H9 (cell line): ENCODE results near the gene RBM38. TPM values are rescaled to one million over a fixed set of nuclear protein-coding genes. Genes with fewer than 3 reads are reported as not detected.

ENCODE experiments used
- DNase-seq: peaks from one replicate; pipeline ENCODE4 v3.0.0-alpha.2; 2017
- H2AFZ ChIP-seq: one replicate; pipeline ENCODE4 v1.6.1; 2013; ENCODE audit warnings: mild to moderate bottlenecking, low read length, control low read depth, moderate library complexity
- H2AK5ac ChIP-seq: 2 replicates; pipeline ENCODE4 v1.6.1; 2013; ENCODE audit warnings: low read length, control low read depth, mixed read lengths; ENCODE audit not compliant: insufficient read length
- H2BK120ac ChIP-seq: one replicate; pipeline ENCODE4 v1.6.1; 2013; ENCODE audit warnings: low read depth, mild to moderate bottlenecking, low read length, control low read depth, inconsistent platforms; ENCODE audit not compliant: poor library complexity, severe bottlenecking
- H2BK12ac ChIP-seq: 2 replicates; pipeline ENCODE4 v1.6.1; 2013; ENCODE audit warnings: low read length, control low read depth, mixed read lengths, low read depth; ENCODE audit not compliant: insufficient read length
- H2BK15ac ChIP-seq: 2 replicates; pipeline ENCODE4 v1.6.1; 2013; ENCODE audit warnings: low read depth, low read length, control low read depth
- H2BK20ac ChIP-seq: one replicate; pipeline ENCODE4 v1.6.1; 2013; ENCODE audit warnings: low read depth, mild to moderate bottlenecking, low read length, control low read depth, inconsistent platforms; ENCODE audit not compliant: poor library complexity, severe bottlenecking
- H2BK5ac ChIP-seq: 2 replicates; pipeline ENCODE4 v1.6.1; 2013; ENCODE audit warnings: low read length, control low read depth, mixed read lengths; ENCODE audit not compliant: insufficient read length
- H3K14ac ChIP-seq: 2 replicates; pipeline ENCODE4 v1.6.1; 2013; ENCODE audit warnings: low read length, control low read depth; ENCODE audit not compliant: insufficient read depth
- H3K18ac ChIP-seq: 2 replicates; pipeline ENCODE4 v1.6.1; 2013; ENCODE audit warnings: low read depth, mild to moderate bottlenecking, mixed read lengths, low read length, control low read depth; ENCODE audit not compliant: insufficient read length
- H3K23ac ChIP-seq: 2 replicates; pipeline ENCODE4 v1.6.1; 2013; ENCODE audit warnings: low read length, control low read depth, mixed read lengths, low read depth; ENCODE audit not compliant: insufficient read length
- H3K23me2 ChIP-seq: 2 replicates; pipeline ENCODE4 v1.6.1; 2013; ENCODE audit warnings: low read depth, mild to moderate bottlenecking, mixed read lengths, low read length, control low read depth; ENCODE audit not compliant: insufficient read length, poor library complexity, severe bottlenecking
- H3K27ac ChIP-seq: 2 replicates; pipeline ENCODE4 v1.5.1; 2013; ENCODE audit warnings: low read length, control low read depth, mixed read lengths, low read depth; ENCODE audit not compliant: insufficient read length
- H3K27me3 ChIP-seq: 2 replicates; pipeline ENCODE4 v1.6.1; 2013; ENCODE audit warnings: low read length, control low read depth, inconsistent platforms; ENCODE audit not compliant: insufficient read depth
- H3K4ac ChIP-seq: 2 replicates; pipeline ENCODE4 v1.6.1; 2013; ENCODE audit warnings: low read depth, mild to moderate bottlenecking, control low read depth, inconsistent platforms, low read length, moderate library complexity
- H3K4me1 ChIP-seq: 2 replicates; pipeline ENCODE4 v1.6.1; 2013; ENCODE audit warnings: low read length, control low read depth, inconsistent platforms; ENCODE audit not compliant: insufficient read depth
- H3K4me2 ChIP-seq: 2 replicates; pipeline ENCODE4 v1.6.1; 2013; ENCODE audit warnings: low read length, control low read depth, mixed read lengths; ENCODE audit not compliant: insufficient read length, insufficient read depth
- H3K56ac ChIP-seq: 2 replicates; pipeline ENCODE4 v1.6.1; 2013; ENCODE audit warnings: low read depth, mild to moderate bottlenecking, mixed read lengths, low read length, control low read depth; ENCODE audit not compliant: insufficient read length
- H3K79me1 ChIP-seq: 2 replicates; pipeline ENCODE4 v1.6.1; 2013; ENCODE audit warnings: low read depth, mild to moderate bottlenecking, moderate library complexity, low read length, control low read depth, inconsistent platforms; ENCODE audit not compliant: insufficient read depth, poor library complexity, severe bottlenecking
- H3K79me2 ChIP-seq: 2 replicates; pipeline ENCODE4 v1.6.1; 2013; ENCODE audit warnings: low read length, control low read depth, inconsistent platforms; ENCODE audit not compliant: insufficient read depth
- H3K9ac ChIP-seq: 2 replicates; pipeline ENCODE4 v1.6.1; 2013; ENCODE audit warnings: low read length, control low read depth, mixed read lengths; ENCODE audit not compliant: insufficient read length; ENCODE audit errors: extremely low read depth
- H3K9me3 ChIP-seq: one replicate; pipeline ENCODE4 v1.6.1; 2013; ENCODE audit warnings: low read depth, low read length, inconsistent platforms; ENCODE audit not compliant: control insufficient read depth
- H3T11ph ChIP-seq: one replicate; pipeline ENCODE4 v1.6.1; 2013; ENCODE audit warnings: mild to moderate bottlenecking, low read length, control low read depth, inconsistent platforms
- H4K20me1 ChIP-seq: one replicate; pipeline ENCODE4 v1.6.1; 2013; ENCODE audit not compliant: control insufficient read depth, insufficient read length, insufficient read depth
- H4K5ac ChIP-seq: 2 replicates; pipeline ENCODE4 v1.6.1; 2013; ENCODE audit warnings: low read depth, mild to moderate bottlenecking, mixed read lengths, low read length, control low read depth; ENCODE audit not compliant: insufficient read length
- H4K8ac ChIP-seq: replicated peaks from 2 replicates; pipeline ENCODE4 v1.6.1; 2013; ENCODE audit warnings: low read length, control low read depth, mixed read lengths, low read depth; ENCODE audit not compliant: insufficient read length
- H4K91ac ChIP-seq: 2 replicates; pipeline ENCODE4 v1.6.1; 2013; ENCODE audit warnings: low read depth, mild to moderate bottlenecking, moderate library complexity, mixed read lengths, low read length, control low read depth; ENCODE audit not compliant: insufficient read length
- H3K27ac Mint-ChIP-seq, 3 experiments: 2 replicates in 2 of 3; 3 replicates in 1 of 3; pipeline ENCODE4 v1.8.0; 2020 to 2021; ENCODE audit warnings: mixed read lengths in 3 of 3, mild to moderate bottlenecking in 1 of 3, moderate library complexity in 1 of 3
- H3K27me3 Mint-ChIP-seq: 2 replicates; pipeline ENCODE4 v1.8.0; 2021; ENCODE audit warnings: low read depth, mild to moderate bottlenecking, moderate library complexity, mixed read lengths
- H3K36me3 Mint-ChIP-seq, 3 experiments: 2 replicates in 2 of 3; 3 replicates in 1 of 3; pipeline ENCODE4 v1.8.0; 2020 to 2021; ENCODE audit warnings: low read depth in 3 of 3, mixed read lengths in 3 of 3; ENCODE audit not compliant: insufficient read depth in 1 of 3
- H3K4me1 Mint-ChIP-seq, 2 experiments: 2 replicates each; pipeline ENCODE4 v1.8.0; 2020; ENCODE audit warnings: mixed read lengths in 2 of 2
- H3K4me3 Mint-ChIP-seq, 2 experiments: 2 replicates in 1 of 2; 3 replicates in 1 of 2; pipeline ENCODE4 v1.8.0; 2020 to 2021; ENCODE audit warnings: mild to moderate bottlenecking in 2 of 2, mixed read lengths in 2 of 2, moderate library complexity in 1 of 2
- H3K9me3 Mint-ChIP-seq, 2 experiments: 2 replicates in 1 of 2; 3 replicates in 1 of 2; pipeline ENCODE4 v1.8.0; 2020; ENCODE audit warnings: mild to moderate bottlenecking in 2 of 2, mixed read lengths in 2 of 2, moderate library complexity in 1 of 2
- WGBS: extraction: QIAGEN DNeasy Blood & Tissue Kit; methylation state at CpG from one replicate; pipeline ENCODE4 v1.1.7; 2013; ENCODE audit warnings: missing lambda C conversion rate, low lambda C conversion rate, mixed read lengths; ENCODE audit not compliant: insufficient read length; ENCODE audit errors: extremely low coverage; 5-methylcytosine and 5-hydroxymethylcytosine counted together
- total RNA-seq: library from RNA; stranded (reverse); gene quantifications from 2 replicates; pipeline ENCODE4 v1.2.1, GENCODE V29; 2021
- TF ChIP-seq, protein P1 (sequence below): fragments of 200-600 bp; sonication (generic); conservative IDR thresholded peaks from 3 replicates; pipeline ENCODE4 v1.8.0; 2021; ENCODE audit warnings: antibody characterized with exemption, mild to moderate bottlenecking

RBM38 gene
- total RNA-seq, 1 experiment from 2014 or later, result 66.8 TPM

- H3K4ac ChIP-seq, result no peak overlapping the region
- no peaks in the 10 kb centered on the region for H3K79me1 ChIP-seq
- no peak overlapping the region for H3K14ac ChIP-seq
- no peaks in the 10 kb centered on the region for H3K9me3 ChIP-seq
- no peaks in the 10 kb centered on the region for H3K23me2 ChIP-seq
- TF ChIP-seq, protein P1, sequence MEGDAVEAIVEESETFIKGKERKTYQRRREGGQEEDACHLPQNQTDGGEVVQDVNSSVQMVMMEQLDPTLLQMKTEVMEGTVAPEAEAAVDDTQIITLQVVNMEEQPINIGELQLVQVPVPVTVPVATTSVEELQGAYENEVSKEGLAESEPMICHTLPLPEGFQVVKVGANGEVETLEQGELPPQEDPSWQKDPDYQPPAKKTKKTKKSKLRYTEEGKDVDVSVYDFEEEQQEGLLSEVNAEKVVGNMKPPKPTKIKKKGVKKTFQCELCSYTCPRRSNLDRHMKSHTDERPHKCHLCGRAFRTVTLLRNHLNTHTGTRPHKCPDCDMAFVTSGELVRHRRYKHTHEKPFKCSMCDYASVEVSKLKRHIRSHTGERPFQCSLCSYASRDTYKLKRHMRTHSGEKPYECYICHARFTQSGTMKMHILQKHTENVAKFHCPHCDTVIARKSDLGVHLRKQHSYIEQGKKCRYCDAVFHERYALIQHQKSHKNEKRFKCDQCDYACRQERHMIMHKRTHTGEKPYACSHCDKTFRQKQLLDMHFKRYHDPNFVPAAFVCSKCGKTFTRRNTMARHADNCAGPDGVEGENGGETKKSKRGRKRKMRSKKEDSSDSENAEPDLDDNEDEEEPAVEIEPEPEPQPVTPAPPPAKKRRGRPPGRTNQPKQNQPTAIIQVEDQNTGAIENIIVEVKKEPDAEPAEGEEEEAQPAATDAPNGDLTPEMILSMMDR, result no peak
- no peak for DNase-seq
- no peaks in the 10 kb centered on the region for H3K79me2 ChIP-seq
- no peak overlapping the region for H3K18ac ChIP-seq
- Mint-ChIP-seq H3K27ac (no peak overlapping the region; a peak in 1 of 7 replicates), H3K9me3 (peaks cover 0 to 6% of the 10 kb centered on the region in 2 experiments; a peak in 4 of 5 replicates), H3K27me3 (peaks cover 11% of the 10 kb centered on the region), H3K36me3 (no peaks in the 10 kb centered on the region), H3K4me3 (no peak overlapping the region), H3K4me1 (peaks cover 2 to 28% of the 10 kb centered on the region in 2 experiments; a peak in 3 of 4 replicates)
- H3K23ac ChIP-seq, result no peak overlapping the region
- H4K91ac ChIP-seq, result no peak overlapping the region
- no peak overlapping the region for H2BK12ac ChIP-seq
- no peaks in the 10 kb centered on the region for H3K4me1 ChIP-seq
- peaks cover 3% of the 10 kb centered on the region; the same call in 1 of the 2 replicates for H3K27me3 ChIP-seq
- no peak overlapping the region for H3T11ph ChIP-seq
- no CpG with 5 or more reads among the region's 9 CpGs for WGBS
- no peak overlapping the region for H2BK20ac ChIP-seq
- H3K27ac ChIP-seq, result no peak overlapping the region
- H3K56ac ChIP-seq, result no peak overlapping the region
- H2BK15ac ChIP-seq, result no peak overlapping the region
- no peak overlapping the region for H2AK5ac ChIP-seq
- no peak overlapping the region for H3K4me2 ChIP-seq
- no peak overlapping the region for H4K8ac ChIP-seq
- no peak overlapping the region for H3K9ac ChIP-seq
- no peak overlapping the region for H2BK5ac ChIP-seq
- no peak overlapping the region for H4K5ac ChIP-seq
- no peak overlapping the region for H2BK120ac ChIP-seq
- no peak overlapping the region for H2AFZ ChIP-seq
- no peaks in the 10 kb centered on the region for H4K20me1 ChIP-seq
Measured at GRCh38 chr20:57442888-57443239, 51.7 kb downstream of the RBM38 start.
